NB4 (cell line): ENCODE data around the gene PAFAH2.
A peak's percentile ranks its signal among the peaks of the same experiment; 100 is the strongest.

ENCODE experiments used
- POLR2A ChIP-seq: IDR thresholded peaks from 2 replicates; pipeline ENCODE4 v1.6.1; 2011; ENCODE audit warnings: mild to moderate bottlenecking; ENCODE audit not compliant: insufficient read length; ENCODE audit errors: extremely low read depth
- TF ChIP-seq, protein P1 (sequence below): IDR thresholded peaks from one replicate; pipeline ENCODE4 v1.5.1; 2012; ENCODE audit warnings: low read depth, low read length

DNA sequence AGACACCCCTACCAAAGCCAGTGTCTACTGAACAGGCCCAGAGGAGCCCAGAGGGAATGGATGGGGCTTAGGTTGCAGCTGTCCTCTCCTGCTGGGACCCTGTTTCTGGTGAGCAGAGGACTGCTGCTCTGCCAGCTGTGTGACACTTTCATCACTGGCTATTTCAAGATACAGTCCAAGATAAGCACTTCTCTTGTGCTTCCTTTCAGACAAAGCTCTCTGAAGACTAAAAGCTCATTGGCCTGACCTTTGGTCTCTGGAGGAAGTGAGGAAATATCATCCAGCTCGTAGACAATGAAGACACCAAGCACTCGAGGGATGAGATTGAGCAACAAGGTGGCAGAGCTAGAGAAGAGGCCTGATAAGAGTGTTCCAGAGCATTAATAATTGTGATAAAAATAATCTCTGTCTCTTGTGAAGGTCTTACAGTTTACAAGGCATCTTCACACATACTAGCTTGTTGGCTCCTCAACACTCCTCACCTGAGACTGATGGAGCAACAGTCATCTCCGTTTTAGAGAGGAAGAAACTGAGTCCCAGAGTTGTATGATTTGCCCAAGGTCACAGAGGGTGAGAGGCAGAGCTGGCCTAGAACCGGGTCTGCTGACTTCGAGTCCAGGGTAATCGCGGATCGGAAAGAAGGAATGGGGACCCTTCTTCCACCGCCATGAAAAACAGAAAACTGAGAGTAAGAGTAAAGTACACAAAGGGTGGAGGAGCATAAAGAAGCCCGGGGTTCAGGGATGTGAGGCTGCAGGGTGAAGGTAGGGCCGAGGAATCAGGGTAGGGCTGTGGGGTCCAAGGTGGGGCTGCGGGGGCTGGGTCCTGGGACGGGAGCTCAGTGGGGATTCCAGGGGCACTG is 666 bp downstream of the PAFAH2 start:
- peak; percentile 53 for TF ChIP-seq POLR2A
- TF ChIP-seq, protein P1, sequence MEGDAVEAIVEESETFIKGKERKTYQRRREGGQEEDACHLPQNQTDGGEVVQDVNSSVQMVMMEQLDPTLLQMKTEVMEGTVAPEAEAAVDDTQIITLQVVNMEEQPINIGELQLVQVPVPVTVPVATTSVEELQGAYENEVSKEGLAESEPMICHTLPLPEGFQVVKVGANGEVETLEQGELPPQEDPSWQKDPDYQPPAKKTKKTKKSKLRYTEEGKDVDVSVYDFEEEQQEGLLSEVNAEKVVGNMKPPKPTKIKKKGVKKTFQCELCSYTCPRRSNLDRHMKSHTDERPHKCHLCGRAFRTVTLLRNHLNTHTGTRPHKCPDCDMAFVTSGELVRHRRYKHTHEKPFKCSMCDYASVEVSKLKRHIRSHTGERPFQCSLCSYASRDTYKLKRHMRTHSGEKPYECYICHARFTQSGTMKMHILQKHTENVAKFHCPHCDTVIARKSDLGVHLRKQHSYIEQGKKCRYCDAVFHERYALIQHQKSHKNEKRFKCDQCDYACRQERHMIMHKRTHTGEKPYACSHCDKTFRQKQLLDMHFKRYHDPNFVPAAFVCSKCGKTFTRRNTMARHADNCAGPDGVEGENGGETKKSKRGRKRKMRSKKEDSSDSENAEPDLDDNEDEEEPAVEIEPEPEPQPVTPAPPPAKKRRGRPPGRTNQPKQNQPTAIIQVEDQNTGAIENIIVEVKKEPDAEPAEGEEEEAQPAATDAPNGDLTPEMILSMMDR: no peak
